HepG2 (cell line): ENCODE measurements around the gene RXFP1.

ENCODE experiments used
- CTCF ChIP-seq: sonication (generic); formaldehyde crosslinking; IDR thresholded peaks from 2 replicates; pipeline ENCODE4 v1.5.0; 2020; ENCODE audit warnings: mild to moderate bottlenecking, missing genetic modification reagents, moderate library complexity
- DNMT3B ChIP-seq: conservative IDR thresholded peaks from 2 replicates; pipeline ENCODE4 v1.6.1; 2016; ENCODE audit warnings: missing biosample characterization, control low read depth
- HDAC2 ChIP-seq: sonication (generic); formaldehyde crosslinking; IDR thresholded peaks from 2 replicates; pipeline ENCODE4 v1.4.0; 2020; ENCODE audit warnings: missing genetic modification reagents
- KLF11 ChIP-seq: IDR thresholded peaks from 2 replicates; pipeline ENCODE4 v1.6.1; 2016; ENCODE audit warnings: missing compliant biosample characterization
- MAFG ChIP-seq: sonication (generic); formaldehyde crosslinking; IDR thresholded peaks from 2 replicates; pipeline ENCODE4 v1.5.1; 2020; ENCODE audit warnings: mild to moderate bottlenecking, missing genetic modification reagents
- NR1H2 ChIP-seq: sonication (generic); formaldehyde crosslinking; IDR thresholded peaks from 2 replicates; pipeline ENCODE4 v1.8.1; 2022; ENCODE audit warnings: low read depth, missing genetic modification reagents, borderline replicate concordance
- RFX5 ChIP-seq: IDR thresholded peaks from 2 replicates; pipeline ENCODE4 v1.6.1; 2011; ENCODE audit warnings: low read depth, low read length, improper control_type of control experiment
- TAF1 ChIP-seq: sonication (generic); formaldehyde crosslinking; IDR thresholded peaks from 2 replicates; pipeline ENCODE4 v1.4.0; 2020; ENCODE audit warnings: missing genetic modification reagents
- ZNF180 ChIP-seq: sonication (generic); formaldehyde crosslinking; IDR thresholded peaks from 2 replicates; pipeline ENCODE4 v1.4.0; 2020; ENCODE audit warnings: low read depth, missing genetic modification reagents, borderline replicate concordance
- ZSCAN30 ChIP-seq: sonication (generic); formaldehyde crosslinking; IDR thresholded peaks from 2 replicates; pipeline ENCODE4 v1.5.0; 2020; ENCODE audit warnings: mild to moderate bottlenecking, missing genetic modification reagents

- no peak for TF ChIP-seq NR1H2 (CRISPR knock-in tag)
- no peak for TF ChIP-seq KLF11 (CRISPR knock-in tag)
- no peak for TF ChIP-seq RFX5
- no peak for TF ChIP-seq ZNF180 (CRISPR knock-in tag)
- TF ChIP-seq MAFG (CRISPR knock-in tag): no peak
- TF ChIP-seq ZSCAN30 (CRISPR knock-in tag): no peak
- TF ChIP-seq HDAC2: no peak
- no peak for TF ChIP-seq TAF1 (CRISPR knock-in tag)
- TF ChIP-seq DNMT3B (CRISPR knock-in tag): no peak
- no peak for TF ChIP-seq CTCF (CRISPR knock-in tag)
These were observed 58.4 kb downstream of the RXFP1 start for GRCh38 chr4:158580064-158580463.
